HL-60 (cell line): Measurements from ENCODE around the gene NCAPH2.

Experiments
- DNase-seq, 2 experiments: peaks; one replicate each; pipeline ENCODE4 v3.0.0-alpha.2; 2010 to 2020; ENCODE audit warnings: low read depth in 1 of 2, low spot score in 1 of 2
- H3K27ac ChIP-seq: fragments of 250-450 bp; sonication (Bioruptor Pico); replicated peaks from 2 replicates; pipeline ENCODE4 v1.5.1; 2020; ENCODE audit warnings: mild to moderate bottlenecking, moderate library complexity
- H3K27me3 ChIP-seq: fragments of 250-450 bp; sonication (Bioruptor Pico); 2 replicates; pipeline ENCODE4 v1.5.1; 2021; ENCODE audit warnings: mild to moderate bottlenecking, moderate library complexity; ENCODE audit not compliant: insufficient read depth, poor library complexity, severe bottlenecking
- H3K4me3 ChIP-seq: replicated peaks from 2 replicates; pipeline ENCODE4 v1.5.1; 2011; ENCODE audit warnings: mild to moderate bottlenecking, control low read depth, low read length; ENCODE audit not compliant: insufficient read depth
- GABPA ChIP-seq: IDR thresholded peaks from 2 replicates; pipeline ENCODE4 v1.6.1; 2012; ENCODE audit warnings: low read depth
- POLR2AphosphoS5 ChIP-seq: IDR thresholded peaks from 2 replicates; pipeline ENCODE4 v1.6.1; 2012; ENCODE audit warnings: low read depth
- SPI1 ChIP-seq: IDR thresholded peaks from 2 replicates; pipeline ENCODE4 v1.6.1; 2012; ENCODE audit warnings: low read depth, mild to moderate bottlenecking, borderline replicate concordance
- TF ChIP-seq, protein P1 (sequence below): IDR thresholded peaks from 2 replicates; pipeline ENCODE4 v1.6.1; 2012; ENCODE audit warnings: low read depth; ENCODE audit not compliant: insufficient replicate concordance
- TF ChIP-seq, protein P2 (sequence below): IDR thresholded peaks from one replicate; pipeline ENCODE4 v1.5.1; 2011; ENCODE audit warnings: low read length, control low read depth, inconsistent platforms; ENCODE audit not compliant: insufficient read depth

The NCAPH2 gene

DNA sequence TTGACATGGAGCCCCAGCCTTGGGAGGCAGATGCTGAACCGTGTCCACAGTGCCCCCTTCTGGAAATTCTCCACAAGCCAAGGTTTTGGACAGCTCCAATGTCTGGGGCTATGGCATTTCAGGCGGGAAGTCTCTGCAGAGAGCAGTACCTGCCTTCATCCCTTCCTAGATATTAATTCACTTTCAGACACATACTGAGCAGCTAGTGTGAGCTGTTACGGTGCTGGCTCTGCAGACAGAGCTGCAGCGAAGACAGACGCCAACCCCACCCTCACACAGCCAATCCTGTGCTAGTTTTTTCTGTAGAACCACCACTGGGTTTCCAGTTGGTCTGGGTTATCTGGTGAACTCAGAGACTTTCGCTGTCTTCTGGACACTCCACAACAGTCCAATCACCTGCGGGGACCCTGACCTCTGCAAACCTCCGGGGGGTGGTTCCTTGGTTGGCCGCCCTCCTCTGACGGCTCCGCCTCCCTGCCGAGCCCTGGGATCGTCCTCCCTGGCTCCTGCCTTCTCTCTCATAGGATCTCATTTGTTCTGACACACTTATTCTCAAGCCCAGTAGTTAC is 9.6 kb upstream of the NCAPH2 start:
- no peaks in the 10 kb centered on the region for H3K27me3 ChIP-seq
- peak in 1 of 2 experiments; percentile 74 for DNase-seq
- H3K27ac ChIP-seq = no peak overlapping the region
- TF ChIP-seq GABPA (no peak), SPI1 (no peak), POLR2AphosphoS5 (no peak)
- TF ChIP-seq, protein P1, sequence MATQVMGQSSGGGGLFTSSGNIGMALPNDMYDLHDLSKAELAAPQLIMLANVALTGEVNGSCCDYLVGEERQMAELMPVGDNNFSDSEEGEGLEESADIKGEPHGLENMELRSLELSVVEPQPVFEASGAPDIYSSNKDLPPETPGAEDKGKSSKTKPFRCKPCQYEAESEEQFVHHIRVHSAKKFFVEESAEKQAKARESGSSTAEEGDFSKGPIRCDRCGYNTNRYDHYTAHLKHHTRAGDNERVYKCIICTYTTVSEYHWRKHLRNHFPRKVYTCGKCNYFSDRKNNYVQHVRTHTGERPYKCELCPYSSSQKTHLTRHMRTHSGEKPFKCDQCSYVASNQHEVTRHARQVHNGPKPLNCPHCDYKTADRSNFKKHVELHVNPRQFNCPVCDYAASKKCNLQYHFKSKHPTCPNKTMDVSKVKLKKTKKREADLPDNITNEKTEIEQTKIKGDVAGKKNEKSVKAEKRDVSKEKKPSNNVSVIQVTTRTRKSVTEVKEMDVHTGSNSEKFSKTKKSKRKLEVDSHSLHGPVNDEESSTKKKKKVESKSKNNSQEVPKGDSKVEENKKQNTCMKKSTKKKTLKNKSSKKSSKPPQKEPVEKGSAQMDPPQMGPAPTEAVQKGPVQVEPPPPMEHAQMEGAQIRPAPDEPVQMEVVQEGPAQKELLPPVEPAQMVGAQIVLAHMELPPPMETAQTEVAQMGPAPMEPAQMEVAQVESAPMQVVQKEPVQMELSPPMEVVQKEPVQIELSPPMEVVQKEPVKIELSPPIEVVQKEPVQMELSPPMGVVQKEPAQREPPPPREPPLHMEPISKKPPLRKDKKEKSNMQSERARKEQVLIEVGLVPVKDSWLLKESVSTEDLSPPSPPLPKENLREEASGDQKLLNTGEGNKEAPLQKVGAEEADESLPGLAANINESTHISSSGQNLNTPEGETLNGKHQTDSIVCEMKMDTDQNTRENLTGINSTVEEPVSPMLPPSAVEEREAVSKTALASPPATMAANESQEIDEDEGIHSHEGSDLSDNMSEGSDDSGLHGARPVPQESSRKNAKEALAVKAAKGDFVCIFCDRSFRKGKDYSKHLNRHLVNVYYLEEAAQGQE = peak; percentile 85
- TF ChIP-seq, protein P2, sequence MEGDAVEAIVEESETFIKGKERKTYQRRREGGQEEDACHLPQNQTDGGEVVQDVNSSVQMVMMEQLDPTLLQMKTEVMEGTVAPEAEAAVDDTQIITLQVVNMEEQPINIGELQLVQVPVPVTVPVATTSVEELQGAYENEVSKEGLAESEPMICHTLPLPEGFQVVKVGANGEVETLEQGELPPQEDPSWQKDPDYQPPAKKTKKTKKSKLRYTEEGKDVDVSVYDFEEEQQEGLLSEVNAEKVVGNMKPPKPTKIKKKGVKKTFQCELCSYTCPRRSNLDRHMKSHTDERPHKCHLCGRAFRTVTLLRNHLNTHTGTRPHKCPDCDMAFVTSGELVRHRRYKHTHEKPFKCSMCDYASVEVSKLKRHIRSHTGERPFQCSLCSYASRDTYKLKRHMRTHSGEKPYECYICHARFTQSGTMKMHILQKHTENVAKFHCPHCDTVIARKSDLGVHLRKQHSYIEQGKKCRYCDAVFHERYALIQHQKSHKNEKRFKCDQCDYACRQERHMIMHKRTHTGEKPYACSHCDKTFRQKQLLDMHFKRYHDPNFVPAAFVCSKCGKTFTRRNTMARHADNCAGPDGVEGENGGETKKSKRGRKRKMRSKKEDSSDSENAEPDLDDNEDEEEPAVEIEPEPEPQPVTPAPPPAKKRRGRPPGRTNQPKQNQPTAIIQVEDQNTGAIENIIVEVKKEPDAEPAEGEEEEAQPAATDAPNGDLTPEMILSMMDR = peak; percentile 78
- no peak overlapping the region for H3K4me3 ChIP-seq

- DNase-seq = no peak
- Histone ChIP-seq H3K27ac (no peak overlapping the region), H3K4me3 (no peak overlapping the region), H3K27me3 (no peaks in the 10 kb centered on the region)
- TF ChIP-seq GABPA (no peak), POLR2AphosphoS5 (no peak), SPI1 (no peak)
- TF ChIP-seq, protein P1 = no peak
- TF ChIP-seq, protein P2 = no peak
Observed at GRCh38 chr22:50500452-50500851, 7.6 kb upstream of the NCAPH2 start.

GRCh38 chr22:50502096-50502495 is 5.9 kb upstream of the NCAPH2 start:
- TF ChIP-seq GABPA = no peak
- TF ChIP-seq, protein P1 = no peak
- TF ChIP-seq, protein P2 = no peak
- no peak for TF ChIP-seq POLR2AphosphoS5
- no peak for TF ChIP-seq SPI1
- Histone ChIP-seq H3K27ac (no peak overlapping the region), H3K4me3 (no peak overlapping the region), H3K27me3 (no peaks in the 10 kb centered on the region)
- no peak for DNase-seq
